HUES6 (cell line): Measurements from ENCODE around the gene DYRK2.

Experiments used
- H3K27ac ChIP-seq: 2 replicates; pipeline ENCODE4 v1.7.0; 2013; ENCODE audit warnings: low read depth, mild to moderate bottlenecking, low read length, inconsistent platforms
- H3K27me3 ChIP-seq: 2 replicates; pipeline ENCODE4 v1.6.1; 2013; ENCODE audit warnings: low read length; ENCODE audit not compliant: control insufficient read depth, insufficient read depth
- H3K36me3 ChIP-seq: 2 replicates; pipeline ENCODE4 v1.6.1; 2013; ENCODE audit warnings: low read length; ENCODE audit not compliant: control insufficient read depth, insufficient read depth
- H3K4me1 ChIP-seq: 2 replicates; pipeline ENCODE4 v1.6.1; 2013; ENCODE audit warnings: low read length; ENCODE audit not compliant: control insufficient read depth, insufficient read depth
- H3K4me3 ChIP-seq: 2 replicates; pipeline ENCODE4 v1.5.1; 2013; ENCODE audit warnings: low read depth, low read length
- H3K9ac ChIP-seq: one replicate; pipeline ENCODE4 v1.6.1; 2013; ENCODE audit warnings: mild to moderate bottlenecking, low read length
- H3K9me3 ChIP-seq: 2 replicates; pipeline ENCODE4 v1.6.1; 2013; ENCODE audit warnings: low read depth, low read length; ENCODE audit not compliant: control insufficient read depth, insufficient read depth

Gene DYRK2

GRCh38 chr12:67648521-67649260 lies at the start of gene DYRK2:
DYRK2 (plus strand) TSS chr12:67648745; CDS start chr12:67649134, 389 bp downstream.
- Histone ChIP-seq H3K4me3 (peak within 1 kb of the TSS; percentile 92), H3K27ac (peak within 1 kb of the TSS; percentile 93; the same call in 1 of the 2 replicates), H3K4me1 (peaks cover 22% of the 10 kb centered on the region), H3K9ac (peak within 1 kb of the TSS; percentile 95), H3K9me3 (no peaks in the 10 kb centered on the region), H3K36me3 (peaks cover 14% of the 10 kb centered on the region), H3K27me3 (no peaks in the 10 kb centered on the region)

- Histone ChIP-seq H3K4me3 (no peak overlapping the region), H3K9me3 (peaks cover 8% of the 10 kb centered on the region; the same call in 1 of the 2 replicates), H3K27ac (no peak overlapping the region), H3K9ac (no peak overlapping the region), H3K36me3 (no peaks in the 10 kb centered on the region), H3K4me1 (peaks cover 4% of the 10 kb centered on the region), H3K27me3 (no peaks in the 10 kb centered on the region)
These were observed 48.9 kb upstream of the DYRK2 start for GRCh38 chr12:67599691-67600090.

GRCh38 chr12:67601126-67601525 lies 47.4 kb upstream of the DYRK2 start:
- Histone ChIP-seq H3K27ac (no peak overlapping the region), H3K9me3 (peaks cover 8% of the 10 kb centered on the region; the same call in 1 of the 2 replicates), H3K4me1 (peaks cover 4% of the 10 kb centered on the region; the same call in 1 of the 2 replicates), H3K27me3 (no peaks in the 10 kb centered on the region), H3K4me3 (no peak overlapping the region), H3K9ac (no peak overlapping the region), H3K36me3 (no peaks in the 10 kb centered on the region)

- H3K27me3 ChIP-seq: no peaks in the 10 kb centered on the region
- no peak overlapping the region for H3K27ac ChIP-seq
- no peaks in the 10 kb centered on the region for H3K36me3 ChIP-seq
- no peak overlapping the region for H3K4me3 ChIP-seq
- peaks cover 3% of the 10 kb centered on the region; the same call in 1 of the 2 replicates for H3K9me3 ChIP-seq
- no peak overlapping the region for H3K9ac ChIP-seq
- H3K4me1 ChIP-seq: no peaks in the 10 kb centered on the region
These were observed 39.2 kb upstream of the DYRK2 start for GRCh38 chr12:67609226-67609870.

- no peak overlapping the region for H3K27ac ChIP-seq
- no peak overlapping the region for H3K4me3 ChIP-seq
- no peaks in the 10 kb centered on the region for H3K4me1 ChIP-seq
These were observed 35.5 kb upstream of the DYRK2 start for GRCh38 chr12:67613040-67613439.

GRCh38 chr12:67617629-67618028 lies 30.9 kb upstream of the DYRK2 start:
- no peak overlapping the region for H3K9ac ChIP-seq
- H3K4me1 ChIP-seq: 0 out of 2 replicates have a peak, but pooled peaks cover 6% of the 10 kb centered on the region
- no peak overlapping the region for H3K27ac ChIP-seq
- H3K4me3 ChIP-seq: no peak overlapping the region
- 0 out of 2 replicates have a peak, but pooled peaks cover under 1% of the 10 kb centered on the region for H3K9me3 ChIP-seq
- H3K36me3 ChIP-seq: no peaks in the 10 kb centered on the region
- no peaks in the 10 kb centered on the region for H3K27me3 ChIP-seq

More at GRCh38 chr12:67613040-67613439, 35.5 kb upstream of the DYRK2 start:
- Histone ChIP-seq H3K9ac (no peak overlapping the region), H3K27me3 (no peaks in the 10 kb centered on the region), H3K36me3 (no peaks in the 10 kb centered on the region), H3K9me3 (peaks cover 3% of the 10 kb centered on the region; the same call in 1 of the 2 replicates)

- H3K9ac ChIP-seq: no peak overlapping the region
- H3K27ac ChIP-seq: no peak overlapping the region
- H3K27me3 ChIP-seq: no peaks in the 10 kb centered on the region
- H3K4me1 ChIP-seq: 0 out of 2 replicates have a peak, but pooled peaks cover 6% of the 10 kb centered on the region
- no peak overlapping the region for H3K4me3 ChIP-seq
- H3K9me3 ChIP-seq: no peaks in the 10 kb centered on the region
- H3K36me3 ChIP-seq: no peaks in the 10 kb centered on the region
These were observed 30.2 kb upstream of the DYRK2 start for GRCh38 chr12:67618303-67618702.

GRCh38 chr12:67621112-67621511 lies 27.4 kb upstream of the DYRK2 start:
- Histone ChIP-seq H3K36me3 (no peaks in the 10 kb centered on the region), H3K9me3 (no peaks in the 10 kb centered on the region), H3K27me3 (no peaks in the 10 kb centered on the region), H3K4me1 (0 out of 2 replicates have a peak, but pooled peaks cover 6% of the 10 kb centered on the region), H3K4me3 (no peak overlapping the region), H3K9ac (no peak overlapping the region), H3K27ac (no peak overlapping the region)

- no peak overlapping the region for H3K27ac ChIP-seq
- no peaks in the 10 kb centered on the region for H3K9me3 ChIP-seq
- H3K4me1 ChIP-seq: 0 out of 2 replicates have a peak, but pooled peaks cover 6% of the 10 kb centered on the region
- no peaks in the 10 kb centered on the region for H3K36me3 ChIP-seq
- no peak overlapping the region for H3K4me3 ChIP-seq
- no peaks in the 10 kb centered on the region for H3K27me3 ChIP-seq
- H3K9ac ChIP-seq: no peak overlapping the region
These were observed 26.6 kb upstream of the DYRK2 start for GRCh38 chr12:67621926-67622325.

GRCh38 chr12:67623259-67623658 lies 25.3 kb upstream of the DYRK2 start:
- H3K4me3 ChIP-seq: no peak overlapping the region
- H3K27me3 ChIP-seq: no peaks in the 10 kb centered on the region
- no peak overlapping the region for H3K27ac ChIP-seq
- 0 out of 2 replicates have a peak, but pooled peaks cover 6% of the 10 kb centered on the region for H3K4me1 ChIP-seq
- H3K36me3 ChIP-seq: no peaks in the 10 kb centered on the region
- no peaks in the 10 kb centered on the region for H3K9me3 ChIP-seq
- no peak overlapping the region for H3K9ac ChIP-seq

- H3K27me3 ChIP-seq: no peaks in the 10 kb centered on the region
- H3K9me3 ChIP-seq: no peaks in the 10 kb centered on the region
- H3K27ac ChIP-seq: no peak overlapping the region
- 0 out of 2 replicates have a peak, but pooled peaks cover 6% of the 10 kb centered on the region for H3K4me1 ChIP-seq
- H3K9ac ChIP-seq: no peak overlapping the region
- H3K4me3 ChIP-seq: no peak overlapping the region
- no peaks in the 10 kb centered on the region for H3K36me3 ChIP-seq
These were observed 24.2 kb upstream of the DYRK2 start for GRCh38 chr12:67624355-67624754.
